K562 (cell line): ENCODE results near the gene RAD52. TPM values are rescaled to one million over a fixed set of nuclear protein-coding genes. Genes with fewer than 3 reads are reported as not detected.

Experiments used
- BACH1 ChIP-seq: fragments of 200-800 bp; sonication (Bioruptor generic); IDR thresholded peaks from 2 replicates; pipeline ENCODE4 v1.6.1; 2016; ENCODE audit warnings: missing genetic modification characterization, missing compliant biosample characterization
- DMBX1 ChIP-seq: fragments of 250-450 bp; sonication (Bioruptor Pico); IDR thresholded peaks from 2 replicates; pipeline ENCODE4 v1.8.0; 2022; ENCODE audit warnings: inconsistent platforms, mild to moderate bottlenecking, moderate library complexity, borderline replicate concordance
- HMGXB4 ChIP-seq: sonication (generic); formaldehyde crosslinking; IDR thresholded peaks from 2 replicates; pipeline ENCODE4 v1.8.1; 2023; ENCODE audit warnings: mild to moderate bottlenecking, missing genetic modification reagents
- MEF2D ChIP-seq: conservative IDR thresholded peaks from 2 replicates; pipeline ENCODE4 v1.6.1; 2016; ENCODE audit warnings: low read depth, missing genetic modification characterization, missing compliant biosample characterization
- PTTG1 ChIP-seq: fragments of 450-650 bp; IDR thresholded peaks from 2 replicates; pipeline ENCODE4 v1.6.1; 2016; ENCODE audit warnings: low read depth, mild to moderate bottlenecking, missing genetic modification characterization, missing compliant biosample characterization
- ZBED1 ChIP-seq: IDR thresholded peaks from 2 replicates; pipeline ENCODE4 v1.6.1; 2014
- ZNF407 ChIP-seq: fragments of 450-650 bp; IDR thresholded peaks from 2 replicates; pipeline ENCODE4 v1.6.1; 2016; ENCODE audit warnings: low read depth
- polyA plus RNA-seq, 8 experiments: library from polyadenylated mRNA; depleted of rRNA in 4 of 8; stranded (reverse) in 5 of 8; unstranded in 3 of 8; fragments of >200 nt; fragmentation: Nextera tagmentation in 2 of 8; fragmentation: Illumina TruSeq in 1 of 8; extraction: Ambion mirVana in 2 of 8; extraction: Trizol in 1 of 8; gene quantifications; 2 replicates each; pipeline versions ENCODE4 v1.2.1 to v1.2.3, GENCODE V29; 2011 to 2014; ENCODE audit warnings: inconsistent platforms in 1 of 8, missing spikeins in 1 of 8
- total RNA-seq, 7 experiments: library from RNA; depleted of rRNA in 6 of 7; stranded (reverse); fragments of >200 nt in 6 of 7; fragmentation: Illumina TruSeq in 2 of 7; extraction: Trizol in 2 of 7; gene quantifications; 2 replicates each; pipeline versions ENCODE4 v1.2.1 to v1.2.3, GENCODE V29; 2011 to 2021; ENCODE audit warnings: low replicate concordance in 1 of 7
- TF ChIP-seq, protein P1 (sequence below): sonication (generic); formaldehyde crosslinking; IDR thresholded peaks from 2 replicates; pipeline ENCODE4 v1.8.0; 2023; ENCODE audit warnings: mild to moderate bottlenecking, missing genetic modification reagents
- TF ChIP-seq, protein P2 (sequence below): fragments of 450-650 bp; formaldehyde crosslinking; IDR thresholded peaks from 2 replicates; pipeline ENCODE4 v1.4.0; 2022; ENCODE audit warnings: missing genetic modification characterization
- TF ChIP-seq, protein P3 (sequence below): sonication (generic); formaldehyde crosslinking; IDR thresholded peaks from 2 replicates; pipeline ENCODE4 v1.8.1; 2022; ENCODE audit warnings: missing genetic modification reagents

The RAD52 gene
- total and polyA plus RNA-seq, 9 of the 15 experiments (the other 6 are each of a cell fraction or from before 2014, with no cell fraction given), result 1.3 to 15.9 (median 9.3) TPM

- TF ChIP-seq HMGXB4 (CRISPR knock-in tag) (no peak), ZBED1 (no peak), ZNF407 (no peak), MEF2D (no peak), DMBX1 (no peak), PTTG1 (tag) (no peak), BACH1 (no peak)
- TF ChIP-seq, protein P1, sequence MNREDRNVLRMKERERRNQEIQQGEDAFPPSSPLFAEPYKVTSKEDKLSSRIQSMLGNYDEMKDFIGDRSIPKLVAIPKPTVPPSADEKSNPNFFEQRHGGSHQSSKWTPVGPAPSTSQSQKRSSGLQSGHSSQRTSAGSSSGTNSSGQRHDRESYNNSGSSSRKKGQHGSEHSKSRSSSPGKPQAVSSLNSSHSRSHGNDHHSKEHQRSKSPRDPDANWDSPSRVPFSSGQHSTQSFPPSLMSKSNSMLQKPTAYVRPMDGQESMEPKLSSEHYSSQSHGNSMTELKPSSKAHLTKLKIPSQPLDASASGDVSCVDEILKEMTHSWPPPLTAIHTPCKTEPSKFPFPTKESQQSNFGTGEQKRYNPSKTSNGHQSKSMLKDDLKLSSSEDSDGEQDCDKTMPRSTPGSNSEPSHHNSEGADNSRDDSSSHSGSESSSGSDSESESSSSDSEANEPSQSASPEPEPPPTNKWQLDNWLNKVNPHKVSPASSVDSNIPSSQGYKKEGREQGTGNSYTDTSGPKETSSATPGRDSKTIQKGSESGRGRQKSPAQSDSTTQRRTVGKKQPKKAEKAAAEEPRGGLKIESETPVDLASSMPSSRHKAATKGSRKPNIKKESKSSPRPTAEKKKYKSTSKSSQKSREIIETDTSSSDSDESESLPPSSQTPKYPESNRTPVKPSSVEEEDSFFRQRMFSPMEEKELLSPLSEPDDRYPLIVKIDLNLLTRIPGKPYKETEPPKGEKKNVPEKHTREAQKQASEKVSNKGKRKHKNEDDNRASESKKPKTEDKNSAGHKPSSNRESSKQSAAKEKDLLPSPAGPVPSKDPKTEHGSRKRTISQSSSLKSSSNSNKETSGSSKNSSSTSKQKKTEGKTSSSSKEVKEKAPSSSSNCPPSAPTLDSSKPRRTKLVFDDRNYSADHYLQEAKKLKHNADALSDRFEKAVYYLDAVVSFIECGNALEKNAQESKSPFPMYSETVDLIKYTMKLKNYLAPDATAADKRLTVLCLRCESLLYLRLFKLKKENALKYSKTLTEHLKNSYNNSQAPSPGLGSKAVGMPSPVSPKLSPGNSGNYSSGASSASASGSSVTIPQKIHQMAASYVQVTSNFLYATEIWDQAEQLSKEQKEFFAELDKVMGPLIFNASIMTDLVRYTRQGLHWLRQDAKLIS (CRISPR knock-in tag), result no peak
- TF ChIP-seq, protein P2, sequence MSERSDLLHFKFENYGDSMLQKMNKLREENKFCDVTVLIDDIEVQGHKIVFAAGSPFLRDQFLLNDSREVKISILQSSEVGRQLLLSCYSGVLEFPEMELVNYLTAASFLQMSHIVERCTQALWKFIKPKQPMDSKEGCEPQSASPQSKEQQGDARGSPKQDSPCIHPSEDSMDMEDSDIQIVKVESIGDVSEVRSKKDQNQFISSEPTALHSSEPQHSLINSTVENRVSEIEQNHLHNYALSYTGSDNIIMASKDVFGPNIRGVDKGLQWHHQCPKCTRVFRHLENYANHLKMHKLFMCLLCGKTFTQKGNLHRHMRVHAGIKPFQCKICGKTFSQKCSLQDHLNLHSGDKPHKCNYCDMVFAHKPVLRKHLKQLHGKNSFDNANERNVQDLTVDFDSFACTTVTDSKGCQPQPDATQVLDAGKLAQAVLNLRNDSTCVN, result no peak
- TF ChIP-seq, protein P3, sequence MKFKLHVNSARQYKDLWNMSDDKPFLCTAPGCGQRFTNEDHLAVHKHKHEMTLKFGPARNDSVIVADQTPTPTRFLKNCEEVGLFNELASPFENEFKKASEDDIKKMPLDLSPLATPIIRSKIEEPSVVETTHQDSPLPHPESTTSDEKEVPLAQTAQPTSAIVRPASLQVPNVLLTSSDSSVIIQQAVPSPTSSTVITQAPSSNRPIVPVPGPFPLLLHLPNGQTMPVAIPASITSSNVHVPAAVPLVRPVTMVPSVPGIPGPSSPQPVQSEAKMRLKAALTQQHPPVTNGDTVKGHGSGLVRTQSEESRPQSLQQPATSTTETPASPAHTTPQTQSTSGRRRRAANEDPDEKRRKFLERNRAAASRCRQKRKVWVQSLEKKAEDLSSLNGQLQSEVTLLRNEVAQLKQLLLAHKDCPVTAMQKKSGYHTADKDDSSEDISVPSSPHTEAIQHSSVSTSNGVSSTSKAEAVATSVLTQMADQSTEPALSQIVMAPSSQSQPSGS (CRISPR knock-in tag), result no peak
Observed at GRCh38 chr12:946212-946611, 3.3 kb downstream of the RAD52 start (continued).
